GM19438 (cell line): Measurements from ENCODE around the gene ABTB2.

Experiments
- ATAC-seq: cut with Tn5 transposase; IDR thresholded peaks from one replicate; pipeline ENCODE4 v1.9.1; 2021; ENCODE audit warnings: low read depth; ENCODE audit not compliant: unreplicated experiment

Gene ABTB2

GRCh38 chr11:34139346-34139745, 218.5 kb downstream of the ABTB2 start:
- no peak for ATAC-seq

- ATAC-seq = no peak
Measured at GRCh38 chr11:34136420-34136819, 221.4 kb downstream of the ABTB2 start.

- no peak for ATAC-seq
Measured at GRCh38 chr11:34135439-34135838, 222.4 kb downstream of the ABTB2 start.

GRCh38 chr11:34134765-34135164, 223.0 kb downstream of the ABTB2 start:
- no peak for ATAC-seq

- ATAC-seq = no peak
Measured at GRCh38 chr11:34132261-34132965, 225.4 kb downstream of the ABTB2 start.

GRCh38 chr11:34128824-34129223, 229.0 kb downstream of the ABTB2 start:
- no peak for ATAC-seq

GRCh38 chr11:34126959-34127848, 230.6 kb downstream of the ABTB2 start:
- no peak for ATAC-seq

GRCh38 chr11:34124885-34125668, 232.7 kb downstream of the ABTB2 start:
- no peak for ATAC-seq

- no peak for ATAC-seq
Measured at GRCh38 chr11:34120651-34121050, 237.2 kb downstream of the ABTB2 start.

- ATAC-seq = no peak
Measured at GRCh38 chr11:34114471-34114870, 243.3 kb downstream of the ABTB2 start.

- ATAC-seq = no peak
Measured at GRCh38 chr11:34114014-34114413, 243.8 kb downstream of the ABTB2 start.

- ATAC-seq = no peak
Measured at GRCh38 chr11:34111722-34112270, 246.0 kb downstream of the ABTB2 start.

- ATAC-seq = no peak
Measured at GRCh38 chr11:34105957-34106504, 251.8 kb downstream of the ABTB2 start.

GRCh38 chr11:34105079-34105956, 252.5 kb downstream of the ABTB2 start, which contains the start of gene NAT10:
NAT10 (plus strand) TSS chr11:34105629; CDS start chr11:34108226, 2,597 bp downstream.
- ATAC-seq = peak; percentile 90

- ATAC-seq = no peak
Measured at GRCh38 chr11:34104680-34105078, 253.1 kb downstream of the ABTB2 start.
